GM23338 (cell line): ENCODE results near the gene VAT1. TPM values are rescaled to one million over a fixed set of nuclear protein-coding genes. Genes with fewer than 3 reads are reported as not detected.

Source experiments
- ATAC-seq: fragments of 200-7000 bp; cut with Tn5 transposase; 3 replicates; pipeline ENCODE4 v1.9.1; 2020
- DNase-seq: peaks from one replicate; pipeline ENCODE4 v3.0.0-alpha.2; 2015; ENCODE audit warnings: low spot score
- H2AFZ ChIP-seq: fragments of 200-600 bp; sonication (generic); 2 replicates; pipeline ENCODE4 v1.8.0; 2016; ENCODE audit warnings: antibody characterized with exemption, mild to moderate bottlenecking, moderate library complexity
- H3F3A ChIP-seq: fragments of 200-600 bp; sonication (generic); replicated peaks from 2 replicates; pipeline ENCODE4 v1.8.0; 2017; ENCODE audit warnings: antibody characterized with exemption, mixed run types, low read depth
- H3K27ac ChIP-seq: fragments of 200-600 bp; sonication (generic); 2 replicates; pipeline ENCODE4 v1.6.1; 2016; ENCODE audit warnings: low read depth
- H3K27me3 ChIP-seq: fragments of 200-600 bp; sonication (generic); 2 replicates; pipeline ENCODE4 v1.8.0; 2016; ENCODE audit warnings: mild to moderate bottlenecking, mixed run types, moderate library complexity; ENCODE audit not compliant: insufficient read depth
- H3K36me3 ChIP-seq: fragments of 200-600 bp; sonication (generic); 2 replicates; pipeline ENCODE4 v1.8.0; 2016; ENCODE audit warnings: mild to moderate bottlenecking; ENCODE audit not compliant: insufficient read depth
- H3K4me1 ChIP-seq: fragments of 200-600 bp; sonication (generic); 2 replicates; pipeline ENCODE4 v1.8.0; 2016; ENCODE audit warnings: mild to moderate bottlenecking, moderate library complexity; ENCODE audit not compliant: insufficient read depth
- H3K4me2 ChIP-seq: fragments of 200-600 bp; sonication (generic); 2 replicates; pipeline ENCODE4 v1.7.1; 2017; ENCODE audit warnings: mixed run types
- H3K4me3 ChIP-seq: fragments of 200-600 bp; sonication (generic); 2 replicates; pipeline ENCODE4 v1.6.1; 2016; ENCODE audit warnings: mixed run types
- H3K79me2 ChIP-seq: fragments of 200-600 bp; sonication (generic); replicated peaks from 2 replicates; pipeline ENCODE4 v1.8.0; 2017; ENCODE audit warnings: mild to moderate bottlenecking; ENCODE audit not compliant: insufficient read depth
- H3K9me2 ChIP-seq: fragments of 200-600 bp; sonication (generic); 2 replicates; pipeline ENCODE4 v1.8.0; 2017; ENCODE audit not compliant: insufficient read depth
- H4K20me1 ChIP-seq: fragments of 200-600 bp; sonication (generic); replicated peaks from 2 replicates; pipeline ENCODE4 v1.8.0; 2017; ENCODE audit warnings: mild to moderate bottlenecking; ENCODE audit not compliant: insufficient read depth
- H3K27ac Mint-ChIP-seq: 2 replicates; pipeline ENCODE4 v1.8.0; 2020; ENCODE audit warnings: inconsistent platforms, mild to moderate bottlenecking, moderate library complexity, mixed read lengths
- H3K27me3 Mint-ChIP-seq: 3 replicates; pipeline ENCODE4 v1.8.0; 2022; ENCODE audit warnings: low read depth, mild to moderate bottlenecking, moderate library complexity, mixed read lengths, inconsistent platforms; ENCODE audit not compliant: insufficient read depth, poor library complexity
- H3K36me3 Mint-ChIP-seq: 3 replicates; pipeline ENCODE4 v1.8.0; 2021; ENCODE audit warnings: low read depth, mild to moderate bottlenecking, inconsistent platforms, moderate library complexity, mixed read lengths
- H3K4me1 Mint-ChIP-seq: 3 replicates; pipeline ENCODE4 v1.8.0; 2020; ENCODE audit warnings: mild to moderate bottlenecking, inconsistent platforms, mixed read lengths
- H3K4me3 Mint-ChIP-seq: 3 replicates; pipeline ENCODE4 v1.8.0; 2021; ENCODE audit warnings: moderate library complexity, mild to moderate bottlenecking, inconsistent platforms, mixed read lengths
- H3K9me3 Mint-ChIP-seq: 3 replicates; pipeline ENCODE4 v1.8.0; 2020; ENCODE audit warnings: moderate library complexity, mild to moderate bottlenecking, inconsistent platforms, mixed read lengths
- CREB1 ChIP-seq: fragments of 250-450 bp; sonication (Bioruptor Pico); IDR thresholded peaks from 2 replicates; pipeline ENCODE4 v1.5.0; 2020; ENCODE audit warnings: low read depth, mild to moderate bottlenecking, moderate library complexity
- CTCF ChIP-seq, 2 experiments: fragments of 200-600 bp in 1 of 2; sonication (generic) in 1 of 2; conservative IDR thresholded peaks; 2 replicates each; pipeline versions ENCODE4 v1.5.1 to v1.6.1; 2016 to 2017; ENCODE audit warnings: antibody characterized with exemption in 2 of 2, low read depth in 2 of 2, mild to moderate bottlenecking in 2 of 2, moderate library complexity in 1 of 2
- EZH2 ChIP-seq: fragments of 200-600 bp; sonication (generic); IDR thresholded peaks from one replicate; pipeline ENCODE4 v1.8.0; 2017; ENCODE audit warnings: antibody characterized with exemption, mild to moderate bottlenecking, low read depth; ENCODE audit not compliant: unreplicated experiment
- EZH2phosphoT487 ChIP-seq: fragments of 200-600 bp; sonication (generic); IDR thresholded peaks from one replicate; pipeline ENCODE4 v1.8.1; 2018; ENCODE audit warnings: antibody characterized with exemption; ENCODE audit not compliant: unreplicated experiment
- NANOG ChIP-seq: IDR thresholded peaks from 2 replicates; pipeline ENCODE4 v1.6.1; 2016; ENCODE audit warnings: antibody characterized with exemption, borderline replicate concordance
- POLR2AphosphoS5 ChIP-seq: IDR thresholded peaks from 2 replicates; pipeline ENCODE4 v1.6.1; 2016; ENCODE audit warnings: antibody characterized with exemption, low read depth
- STAT1 ChIP-seq: IDR thresholded peaks from one replicate; pipeline ENCODE4 v1.6.1; 2016; ENCODE audit warnings: antibody characterized with exemption; ENCODE audit not compliant: unreplicated experiment
- ZNF331 ChIP-seq: fragments of 250-450 bp; sonication (Bioruptor Pico); IDR thresholded peaks from 2 replicates; pipeline ENCODE4 v1.5.0; 2020; ENCODE audit warnings: low read depth, mild to moderate bottlenecking, moderate library complexity
- ZNF462 ChIP-seq: fragments of 250-450 bp; sonication (Bioruptor Pico); IDR thresholded peaks from 2 replicates; pipeline ENCODE4 v1.5.0; 2020; ENCODE audit warnings: mild to moderate bottlenecking, moderate library complexity
- polyA plus RNA-seq: library from polyadenylated mRNA; unstranded; fragments of >200 nt; fragmentation: Nextera tagmentation; extraction: Ambion mirVana; gene quantifications from 2 replicates; pipeline ENCODE4 v1.2.1, GENCODE V29; 2016
- total RNA-seq: library from RNA; depleted of rRNA; stranded (reverse); fragments of >200 nt; shearing (Covaris generic); gene quantifications from 2 replicates; pipeline ENCODE4 v1.2.3, GENCODE V29; 2014

Gene VAT1
- total and polyA plus RNA-seq, 2 experiments from 2014 or later = 233 to 300 TPM

- Mint-ChIP-seq H3K27ac (no peak overlapping the region), H3K4me3 (peak overlapping the region; percentile 23; the same call in 1 of the 3 replicates), H3K4me1 (peaks cover 47% of the 10 kb centered on the region), H3K27me3 (peaks cover 8% of the 10 kb centered on the region), H3K9me3 (no peaks in the 10 kb centered on the region), H3K36me3 (peaks cover 53% of the 10 kb centered on the region)
- TF ChIP-seq EZH2 (no peak), NANOG (no peak), STAT1 (no peak), CREB1 (no peak), POLR2AphosphoS5 (no peak), EZH2phosphoT487 (no peak), ZNF462 (no peak), ZNF331 (no peak), CTCF (conservative IDR thresholded peaks at IDR 0.05; ENCODE audit: low read depth in 2 of 2) (no peak)
- H3K9me2 ChIP-seq = no peaks in the 10 kb centered on the region
- peaks cover 28% of the 10 kb centered on the region for H3K4me1 ChIP-seq
- H3K4me2 ChIP-seq = no peak overlapping the region
- DNase-seq (no peak), ATAC-seq (no peak)
- no peak overlapping the region for H3K4me3 ChIP-seq
- H3K27me3 ChIP-seq = no peaks in the 10 kb centered on the region
- no peak overlapping the region for H2AFZ ChIP-seq
- no peak overlapping the region for H3K27ac ChIP-seq
- H3K36me3 ChIP-seq = peaks cover 9% of the 10 kb centered on the region; the same call in 1 of the 2 replicates
- peaks cover 34% of the 10 kb centered on the region for H3K79me2 ChIP-seq
- H4K20me1 ChIP-seq = peaks cover 10% of the 10 kb centered on the region
- H3F3A ChIP-seq = peaks cover 12% of the 10 kb centered on the region; the same call in 1 of the 2 replicates
These were observed 3.3 kb downstream of the VAT1 start for GRCh38 chr17:43018932-43019331.
